HepG2 (cell line): Measurements from ENCODE around the gene MRPL38. TPM values are rescaled to one million over a fixed set of nuclear protein-coding genes. Genes with fewer than 3 reads are reported as not detected.
A peak's percentile ranks its signal among the peaks of the same experiment; 100 is the strongest.

ENCODE experiments used
- ATF4 ChIP-seq, 2 experiments: fragments of 450-650 bp in 1 of 2; sonication (generic) in 1 of 2; formaldehyde crosslinking; IDR thresholded peaks; 2 replicates each; pipeline versions ENCODE4 v1.5.0 to v1.8.0; 2020 to 2022; ENCODE audit warnings: mild to moderate bottlenecking in 1 of 2, missing genetic modification reagents in 1 of 2
- BORCS8-MEF2B ChIP-seq: sonication (generic); formaldehyde crosslinking; IDR thresholded peaks from 2 replicates; pipeline ENCODE4 v1.8.0; 2022; ENCODE audit warnings: mild to moderate bottlenecking, missing genetic modification reagents
- CSRNP2 ChIP-seq: sonication (generic); formaldehyde crosslinking; conservative IDR thresholded peaks from 2 replicates; pipeline ENCODE4 v1.8.0; 2022; ENCODE audit warnings: low read depth, missing genetic modification reagents
- DMAP1 ChIP-seq: IDR thresholded peaks from 2 replicates; pipeline ENCODE4 v1.6.1; 2016
- IRF2 ChIP-seq: IDR thresholded peaks from 2 replicates; pipeline ENCODE4 v1.6.1; 2018; ENCODE audit warnings: missing genetic modification reagents, missing compliant biosample characterization
- MEIS1 ChIP-seq: sonication (generic); formaldehyde crosslinking; IDR thresholded peaks from 2 replicates; pipeline ENCODE4 v1.9.0; 2021; ENCODE audit warnings: mild to moderate bottlenecking, missing genetic modification reagents, moderate library complexity, borderline replicate concordance
- NCOA2 ChIP-seq: sonication (generic); formaldehyde crosslinking; IDR thresholded peaks from 2 replicates; pipeline ENCODE4 v1.8.0; 2022; ENCODE audit warnings: inconsistent platforms
- NFKBIZ ChIP-seq: IDR thresholded peaks from 2 replicates; pipeline ENCODE4 v1.6.1; 2018; ENCODE audit warnings: missing genetic modification reagents, missing compliant biosample characterization
- SIN3A ChIP-seq: IDR thresholded peaks from 2 replicates; pipeline ENCODE4 v1.6.1; 2011; ENCODE audit warnings: low read depth, mild to moderate bottlenecking, control low read depth, low read length, borderline replicate concordance
- SMARCE1 ChIP-seq: fragments of 450-650 bp; IDR thresholded peaks from 2 replicates; pipeline ENCODE4 v1.6.1; 2017; ENCODE audit warnings: borderline replicate concordance
- TCF7L2 ChIP-seq: IDR thresholded peaks from 2 replicates; pipeline ENCODE4 v1.6.1; 2011; ENCODE audit warnings: mild to moderate bottlenecking, low read depth, low read length, moderate library complexity
- THAP9 ChIP-seq: sonication (generic); formaldehyde crosslinking; IDR thresholded peaks from 2 replicates; pipeline ENCODE4; 2020; ENCODE audit warnings: missing genetic modification reagents, mild to moderate bottlenecking, borderline replicate concordance
- TOPORS ChIP-seq: sonication (generic); formaldehyde crosslinking; IDR thresholded peaks from 2 replicates; pipeline ENCODE4 v1.8.0; 2023; ENCODE audit warnings: mild to moderate bottlenecking, missing genetic modification reagents
- ZBTB43 ChIP-seq: sonication (generic); formaldehyde crosslinking; conservative IDR thresholded peaks from 2 replicates; pipeline ENCODE4 v1.4.0; 2020; ENCODE audit warnings: missing genetic modification reagents
- ZFAT ChIP-seq: sonication (generic); formaldehyde crosslinking; conservative IDR thresholded peaks from 2 replicates; pipeline ENCODE4 v1.8.1; 2023; ENCODE audit warnings: missing genetic modification reagents, inconsistent platforms
- ZMAT3 ChIP-seq: sonication (generic); formaldehyde crosslinking; conservative IDR thresholded peaks from 2 replicates; pipeline ENCODE4 v1.7.0; 2021; ENCODE audit warnings: missing genetic modification reagents
- ZNF101 ChIP-seq: sonication (generic); formaldehyde crosslinking; IDR thresholded peaks from 2 replicates; pipeline ENCODE4 v1.4.0; 2020; ENCODE audit warnings: mild to moderate bottlenecking, low read depth, missing genetic modification reagents, borderline replicate concordance
- ZNF207 ChIP-seq: fragments of 450-650 bp; IDR thresholded peaks from 2 replicates; pipeline ENCODE4 v1.6.1; 2016; ENCODE audit warnings: antibody characterized with exemption, borderline replicate concordance
- ZNF331 ChIP-seq: sonication (generic); formaldehyde crosslinking; IDR thresholded peaks from 2 replicates; pipeline ENCODE4 v1.4.0; 2020; ENCODE audit warnings: missing genetic modification reagents
- ZNF564 ChIP-seq: sonication (generic); formaldehyde crosslinking; IDR thresholded peaks from 2 replicates; pipeline ENCODE4 v1.8.1; 2023; ENCODE audit warnings: mild to moderate bottlenecking, missing genetic modification reagents
- ZNF629 ChIP-seq: sonication (generic); formaldehyde crosslinking; conservative IDR thresholded peaks from 2 replicates; pipeline ENCODE4 v1.5.0; 2020; ENCODE audit warnings: missing genetic modification reagents
- ZNF704 ChIP-seq: sonication (generic); formaldehyde crosslinking; IDR thresholded peaks from 2 replicates; pipeline ENCODE4 v1.8.1; 2023; ENCODE audit warnings: mild to moderate bottlenecking, inconsistent platforms, moderate library complexity, missing genetic modification reagents, borderline replicate concordance
- ZNF782 ChIP-seq: sonication (generic); formaldehyde crosslinking; IDR thresholded peaks from 2 replicates; pipeline ENCODE4 v1.4.0; 2020; ENCODE audit warnings: missing genetic modification reagents, mild to moderate bottlenecking, borderline replicate concordance
- polyA plus RNA-seq, 8 experiments: library from polyadenylated mRNA; depleted of rRNA in 3 of 8; stranded (reverse) in 7 of 8; unstranded in 1 of 8; fragments of >200 nt; fragmentation: Illumina TruSeq in 4 of 8; extraction: Trizol in 4 of 8; gene quantifications; 2 replicates each; pipeline versions ENCODE4 v1.2.1 to v1.2.3, GENCODE V29; 2011 to 2016; ENCODE audit warnings: low read depth in 4 of 8, missing spikeins in 1 of 8, mixed read lengths in 1 of 8; ENCODE audit not compliant: insufficient read depth in 1 of 8
- total RNA-seq, 5 experiments: library from RNA; depleted of rRNA; stranded (reverse); fragments of >200 nt; fragmentation: Illumina TruSeq; extraction: Trizol; gene quantifications; 2 replicates each; pipeline ENCODE4 v1.2.3, GENCODE V29; 2016; ENCODE audit warnings: low read depth in 1 of 5

Gene MRPL38
- total and polyA plus RNA-seq, 2 of the 13 experiments (the other 11 are each of a cell fraction or from before 2014, with no cell fraction given): 83.7 to 125 TPM

GRCh38 chr17:75892556-75893224 is 12.0 kb downstream of the MRPL38 start (continued):
- TF ChIP-seq ZNF101: 0 out of 2 replicates have a peak, but pooled peaks have one; percentile 60
- TF ChIP-seq ZNF704 (CRISPR knock-in tag): no peak
- no peak for TF ChIP-seq ATF4 (CRISPR knock-in tag; IDR thresholded peaks at IDR 0.05)
- no peak for TF ChIP-seq TOPORS (CRISPR knock-in tag)
- TF ChIP-seq SIN3A: 0 out of 2 replicates have a peak, but pooled peaks have one; percentile 21
- TF ChIP-seq ZNF207: no peak
- peak; percentile 71; the same call in 1 of the 2 replicates for TF ChIP-seq ZNF782
- no peak for TF ChIP-seq BORCS8-MEF2B (CRISPR knock-in tag)
- no peak for TF ChIP-seq ZMAT3
- TF ChIP-seq ZNF564 (CRISPR knock-in tag): peak; percentile 96
- TF ChIP-seq IRF2 (CRISPR knock-in tag): no peak
- 0 out of 2 replicates have a peak, but pooled peaks have one; percentile 32 for TF ChIP-seq THAP9 (CRISPR knock-in tag)
- no peak for TF ChIP-seq NCOA2
- TF ChIP-seq CSRNP2 (CRISPR knock-in tag): no peak
- TF ChIP-seq ZNF331: peak; percentile 56; the same call in 1 of the 2 replicates
- TF ChIP-seq MEIS1 (CRISPR knock-in tag): peak; percentile 81; the same call in 1 of the 2 replicates
- TF ChIP-seq NFKBIZ (CRISPR knock-in tag): no peak
- TF ChIP-seq ZBTB43 (CRISPR knock-in tag): no peak
- no peak for TF ChIP-seq SMARCE1
- TF ChIP-seq DMAP1: peak; percentile 51; the same call in 1 of the 2 replicates
- no peak for TF ChIP-seq TCF7L2
- no peak for TF ChIP-seq ZFAT (CRISPR knock-in tag)
- TF ChIP-seq ZNF629 (CRISPR knock-in tag): peak; percentile 60
